Inferior parietal cortex (tissue), 1 donor: ENCODE data around the gene KREMEN1.
A peak's percentile ranks its signal among the peaks of the same experiment; 100 is the strongest.
"Not testable (repeated sequence)": the region's sequence is repeated elsewhere in the genome, so short reads cannot be mapped to it uniquely, and the experiment has no call there.

Experiments used
- DNase-seq: peaks from one replicate; pipeline ENCODE4 v3.0.0-alpha.2; 2016; ENCODE audit errors: extremely low spot score

The KREMEN1 gene, protein sequence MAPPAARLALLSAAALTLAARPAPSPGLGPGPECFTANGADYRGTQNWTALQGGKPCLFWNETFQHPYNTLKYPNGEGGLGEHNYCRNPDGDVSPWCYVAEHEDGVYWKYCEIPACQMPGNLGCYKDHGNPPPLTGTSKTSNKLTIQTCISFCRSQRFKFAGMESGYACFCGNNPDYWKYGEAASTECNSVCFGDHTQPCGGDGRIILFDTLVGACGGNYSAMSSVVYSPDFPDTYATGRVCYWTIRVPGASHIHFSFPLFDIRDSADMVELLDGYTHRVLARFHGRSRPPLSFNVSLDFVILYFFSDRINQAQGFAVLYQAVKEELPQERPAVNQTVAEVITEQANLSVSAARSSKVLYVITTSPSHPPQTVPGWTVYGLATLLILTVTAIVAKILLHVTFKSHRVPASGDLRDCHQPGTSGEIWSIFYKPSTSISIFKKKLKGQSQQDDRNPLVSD

DNA sequence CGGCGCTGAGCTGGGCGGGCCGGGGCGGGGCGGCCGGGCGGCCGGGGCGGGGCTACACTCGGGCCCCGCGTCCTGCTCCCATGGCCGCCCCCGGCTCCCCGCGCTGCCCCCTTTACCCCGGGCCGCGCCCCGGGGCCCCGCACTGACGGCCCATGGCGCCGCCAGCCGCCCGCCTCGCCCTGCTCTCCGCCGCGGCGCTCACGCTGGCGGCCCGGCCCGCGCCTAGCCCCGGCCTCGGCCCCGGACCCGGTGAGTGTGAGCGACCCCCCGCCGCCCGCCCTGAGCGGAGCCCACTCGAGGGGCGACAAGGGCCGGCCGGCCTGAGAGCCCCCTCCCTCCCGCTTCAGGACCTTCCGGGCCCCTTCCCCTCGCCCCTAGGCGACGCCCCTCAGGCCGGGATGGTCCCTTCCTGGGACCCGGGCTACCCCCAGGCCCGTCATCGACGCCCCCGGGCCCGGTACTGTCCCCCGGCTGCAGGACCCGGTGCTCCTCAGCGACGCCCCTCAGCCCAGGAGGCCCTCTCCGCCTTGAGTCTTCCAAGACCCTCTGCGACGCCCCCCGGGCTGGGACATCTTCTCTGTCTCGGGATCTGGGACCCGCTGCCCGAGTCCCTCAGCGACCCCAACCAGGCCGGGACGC is at the start of gene KREMEN1:
Gene KREMEN1, plus strand, starts transcription at position 57 of the 639 bp plus-strand sequence. Its CDS starts 96 bp downstream, at position 153.
- no peak for DNase-seq

DNA sequence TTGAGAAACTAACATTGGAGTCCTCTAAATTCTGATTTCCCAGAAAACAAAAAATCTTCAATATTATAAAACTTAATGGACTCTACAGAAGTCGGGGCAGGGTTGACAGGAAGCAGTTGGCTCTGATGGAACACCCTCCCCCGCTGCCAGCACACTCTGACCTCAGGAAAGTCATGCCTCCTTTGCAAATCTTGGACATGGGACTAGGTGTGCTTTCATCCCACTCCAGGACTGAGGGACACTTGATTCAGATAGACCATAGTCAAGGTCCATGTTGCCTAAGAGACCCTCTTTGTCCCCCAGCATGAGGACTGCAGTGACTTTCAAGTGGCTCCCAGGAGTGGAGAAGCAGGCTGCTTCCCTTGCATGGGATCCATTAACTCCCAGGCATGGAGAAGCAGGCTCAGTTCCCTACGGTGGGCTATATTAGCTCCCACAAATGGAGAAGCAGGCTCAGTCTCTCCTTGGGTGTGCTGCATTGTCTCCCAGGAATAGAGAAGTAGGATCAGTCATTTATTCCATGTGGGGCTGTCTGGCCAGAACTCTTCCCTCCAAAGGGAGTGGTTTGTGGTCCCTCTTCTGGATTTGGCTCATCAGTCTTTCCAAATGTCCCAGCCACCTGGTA is 49.6 kb upstream of the KREMEN1 start:
- no peak for DNase-seq

DNA sequence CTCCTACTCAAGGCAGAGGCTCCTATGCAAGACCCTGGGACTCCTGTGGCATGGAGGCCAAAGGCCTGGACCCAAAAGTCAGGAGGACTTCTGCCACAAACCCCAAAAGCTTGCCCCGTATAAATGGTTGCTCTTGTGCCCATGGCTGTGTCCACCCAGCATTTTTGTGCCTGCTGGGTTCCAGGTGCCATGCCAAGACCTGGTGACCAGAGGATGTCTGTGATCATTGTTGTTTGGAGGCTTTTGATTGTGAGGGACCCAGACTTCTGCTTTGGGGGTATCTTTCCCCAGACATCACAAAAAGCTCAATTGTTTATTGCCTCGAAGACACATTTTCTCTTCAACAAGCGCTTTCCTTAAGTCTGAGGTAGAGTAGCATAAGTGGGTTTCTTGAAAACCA is 46.3 kb upstream of the KREMEN1 start:
- DNase-seq: no peak

DNA sequence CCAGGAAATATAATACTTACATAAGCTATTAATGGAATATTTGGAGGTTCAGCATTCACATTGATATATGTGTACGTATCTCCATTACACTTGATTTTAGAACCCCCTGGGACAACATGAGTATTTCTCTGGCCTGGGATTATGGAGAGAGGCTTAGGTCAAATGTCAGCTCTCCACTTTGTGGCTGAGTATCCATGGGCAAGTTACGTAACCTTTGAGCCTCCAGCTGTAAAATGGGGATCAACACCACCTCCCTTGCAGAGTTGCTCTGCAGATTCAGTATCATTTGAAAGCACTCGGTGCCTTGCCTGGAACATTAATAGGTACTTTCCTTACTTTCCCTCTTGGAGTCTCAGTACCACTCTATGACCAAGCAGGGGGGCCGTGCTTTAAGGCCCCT is 44.4 kb upstream of the KREMEN1 start:
- no peak for DNase-seq

DNA sequence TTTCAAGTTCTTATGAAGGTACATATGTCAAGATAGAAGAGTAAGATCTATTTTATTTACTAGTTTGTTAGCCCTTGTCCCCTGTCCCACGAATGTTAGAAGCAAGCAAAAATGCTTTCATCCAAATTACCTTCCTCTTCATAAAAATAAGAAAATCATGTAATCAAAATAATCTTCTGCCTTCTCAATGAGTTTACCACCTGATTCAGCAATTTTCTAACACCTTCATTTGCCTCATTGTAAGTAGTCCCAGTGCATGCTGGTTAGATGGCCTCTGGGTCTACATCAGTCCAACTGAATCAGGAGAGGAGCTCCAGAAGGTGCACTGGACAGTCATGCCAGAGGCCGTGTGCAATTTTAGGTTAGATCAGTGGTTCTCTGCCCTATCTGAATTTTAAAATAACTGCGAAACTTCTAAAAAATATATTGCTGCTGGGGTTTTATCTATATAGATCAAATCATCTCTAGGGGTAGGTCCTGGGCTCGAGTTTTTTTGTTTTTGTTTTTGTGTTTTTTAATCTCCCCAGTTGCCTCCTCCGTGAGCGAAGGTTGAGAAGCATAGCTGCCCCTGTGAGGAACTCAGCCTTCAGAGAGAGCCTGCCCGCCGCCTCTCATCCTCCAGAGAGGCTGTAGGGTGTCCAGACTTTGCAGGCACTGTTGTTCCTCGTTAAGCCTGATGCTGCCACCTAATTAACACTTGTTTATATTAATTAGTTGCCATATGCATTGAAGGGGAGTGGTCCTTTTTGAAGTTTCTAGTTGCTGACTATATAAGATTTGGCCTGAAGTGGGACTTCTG is 43.4 kb upstream of the KREMEN1 start:
- DNase-seq: no peak

DNA sequence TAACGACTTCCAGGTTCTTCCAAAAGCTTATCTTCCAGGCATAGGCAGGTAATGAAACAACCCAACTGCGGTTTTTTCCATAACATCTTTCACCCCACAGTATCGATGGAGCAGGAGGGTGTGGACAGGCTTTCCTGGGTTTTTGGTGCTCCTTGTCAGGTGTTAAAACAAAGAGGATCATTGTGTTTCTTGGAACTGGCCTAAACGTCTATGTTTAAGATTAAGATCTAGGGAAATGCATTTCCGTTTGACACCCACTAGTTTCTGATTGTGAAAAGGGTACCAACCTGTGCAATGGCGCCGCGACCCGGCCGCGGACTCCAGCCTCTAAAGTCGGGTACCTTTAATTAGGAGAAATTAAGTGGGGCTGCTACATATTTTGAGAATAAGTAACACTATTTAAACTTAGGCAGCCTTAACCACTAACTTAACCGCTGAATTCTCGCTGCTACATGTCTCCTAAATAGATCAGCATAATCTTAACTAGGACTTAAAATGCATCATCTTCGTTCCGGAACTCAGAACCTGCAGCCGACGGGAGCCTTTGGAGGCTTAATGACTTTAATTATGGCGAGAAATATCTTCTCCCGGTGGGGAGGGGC is 42.7 kb upstream of the KREMEN1 start:
- DNase-seq: no peak

DNA sequence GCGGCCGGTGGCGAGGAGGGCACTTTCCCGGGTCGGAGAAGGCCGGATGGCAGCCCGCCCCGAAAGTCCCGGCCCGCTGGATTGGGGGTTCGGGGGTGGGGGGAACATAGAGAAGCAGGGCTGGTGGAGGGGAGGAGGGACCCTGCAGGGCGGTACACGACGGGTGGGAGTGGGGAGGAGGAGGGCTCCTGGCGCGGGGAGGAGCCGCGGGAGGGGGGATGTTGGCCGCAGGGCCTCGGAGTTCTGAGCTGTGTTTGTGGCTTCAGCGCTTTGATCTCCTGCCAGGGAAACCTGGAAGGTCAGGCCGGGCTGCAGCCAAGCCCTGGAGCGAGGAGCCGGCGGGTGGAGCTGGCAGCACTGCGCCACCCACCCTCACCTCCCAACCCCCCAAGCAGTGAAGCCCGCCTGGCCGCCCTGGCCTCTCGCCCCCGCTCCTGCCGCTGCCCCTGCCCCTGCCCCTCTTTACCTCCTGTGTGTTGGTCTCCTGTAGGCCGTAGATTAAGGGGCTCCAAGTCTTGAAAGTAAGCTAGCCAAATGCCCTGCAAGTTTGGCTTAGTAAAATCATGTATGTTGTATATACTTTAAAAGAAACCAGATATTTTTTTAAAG is 42.1 kb upstream of the KREMEN1 start:
- DNase-seq: no peak

DNA sequence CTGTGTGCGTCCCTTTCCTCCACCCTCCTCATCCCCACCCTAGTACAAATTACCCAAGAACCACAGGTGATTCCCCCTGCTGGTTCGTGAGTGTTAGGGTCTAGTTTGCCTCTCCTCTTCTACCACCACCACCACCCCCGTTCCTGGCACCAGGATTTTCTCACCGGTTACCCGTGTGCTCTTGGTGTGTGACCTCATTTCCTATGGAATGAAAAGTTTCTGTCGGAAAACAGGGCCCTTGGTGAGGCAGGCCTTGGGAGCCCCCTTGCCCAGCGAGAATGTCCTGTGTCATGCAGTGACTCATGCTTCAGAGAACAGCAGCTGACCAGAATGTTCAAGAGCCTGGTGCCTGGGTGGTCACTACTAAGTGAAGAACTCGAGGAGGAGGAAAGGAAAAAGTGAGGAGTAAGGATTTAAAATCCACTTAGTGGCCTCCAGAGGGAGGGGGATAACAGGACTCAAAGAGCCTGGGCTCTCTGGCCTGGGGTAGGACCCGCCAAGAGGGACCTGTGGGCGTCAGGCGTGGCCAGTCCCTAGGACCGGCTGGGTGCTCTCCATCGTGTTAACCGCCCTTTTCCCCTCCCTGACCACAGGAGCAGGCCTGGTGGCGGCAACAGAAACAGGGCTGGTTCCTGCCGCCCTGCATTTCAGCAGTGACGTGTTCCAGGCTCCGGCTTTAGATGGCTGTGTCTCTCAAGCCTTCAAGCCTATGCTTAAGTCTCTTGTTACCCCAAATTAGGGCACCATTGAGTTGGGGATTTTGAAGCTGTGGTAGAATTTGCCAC is 41.4 kb upstream of the KREMEN1 start:
- no peak for DNase-seq

DNA sequence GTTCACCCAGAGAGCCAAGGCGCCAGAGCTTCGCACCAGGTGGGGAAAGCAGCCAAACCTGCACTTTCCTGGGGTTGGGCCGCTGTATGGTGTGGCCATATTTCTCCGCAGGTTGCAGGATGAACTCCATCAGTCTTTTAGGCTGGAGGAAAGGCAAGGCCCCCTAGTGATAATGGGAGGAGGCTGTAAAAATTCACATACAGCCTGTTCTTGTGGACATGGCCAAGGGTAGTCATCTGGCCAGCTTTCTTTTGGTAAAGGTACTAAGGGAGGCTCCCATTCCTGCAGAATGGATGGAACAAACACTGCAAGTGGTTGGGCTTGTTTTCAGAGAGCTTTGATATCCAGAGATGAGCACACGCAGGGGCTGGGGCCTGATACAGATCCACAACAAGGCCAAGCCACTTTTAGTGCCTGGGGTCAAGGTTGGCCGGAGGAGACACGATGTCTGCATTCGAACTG is 40.8 kb upstream of the KREMEN1 start:
- no peak for DNase-seq

DNA sequence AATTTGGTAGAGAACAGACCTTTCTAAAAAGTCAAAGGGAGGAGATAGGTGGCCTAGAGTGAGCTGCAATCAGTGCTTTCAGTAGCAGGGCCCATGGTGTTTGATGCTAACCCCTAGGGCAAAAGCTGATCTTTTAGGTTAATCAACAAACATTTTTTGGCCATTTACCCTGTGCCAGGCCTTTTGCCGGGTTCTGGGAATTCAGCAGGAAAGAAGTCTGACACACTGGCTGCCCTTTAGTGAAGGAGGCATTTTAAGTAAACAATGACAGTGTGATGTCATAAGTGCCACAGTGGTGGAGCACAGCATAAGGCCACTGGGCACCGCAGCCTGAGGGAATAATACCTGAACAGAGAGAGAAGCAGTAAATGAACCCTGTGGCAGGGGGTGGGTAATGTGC is 40.3 kb upstream of the KREMEN1 start:
- no peak for DNase-seq

DNA sequence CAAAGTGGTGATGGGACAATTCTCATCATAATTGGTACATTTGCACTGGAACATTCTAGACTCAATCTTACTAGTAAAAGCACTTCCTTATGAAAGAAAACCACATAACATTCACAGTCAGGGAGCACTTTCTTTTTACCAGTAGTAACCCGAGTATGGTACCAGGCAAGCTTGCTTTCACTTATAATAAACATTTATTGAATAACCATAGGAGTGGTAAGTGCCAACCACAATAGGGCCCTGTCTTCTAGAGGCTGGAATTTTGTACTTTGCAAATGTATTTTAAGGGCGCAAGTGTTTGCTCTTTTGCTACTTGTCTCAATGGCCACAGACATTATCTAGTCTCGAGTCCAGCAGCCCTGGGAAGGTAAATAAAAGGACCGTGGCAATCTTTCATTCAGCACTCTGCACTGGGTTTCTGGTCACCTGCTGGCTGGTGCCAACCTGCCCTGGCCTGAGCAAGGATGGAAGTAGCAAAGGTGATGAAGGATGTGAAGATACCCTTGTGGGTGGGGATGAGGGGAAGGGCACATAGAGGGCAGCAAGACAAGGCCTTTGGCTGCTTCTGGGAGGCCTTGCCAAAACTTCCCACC is 35.4 kb upstream of the KREMEN1 start:
- no peak for DNase-seq

DNA sequence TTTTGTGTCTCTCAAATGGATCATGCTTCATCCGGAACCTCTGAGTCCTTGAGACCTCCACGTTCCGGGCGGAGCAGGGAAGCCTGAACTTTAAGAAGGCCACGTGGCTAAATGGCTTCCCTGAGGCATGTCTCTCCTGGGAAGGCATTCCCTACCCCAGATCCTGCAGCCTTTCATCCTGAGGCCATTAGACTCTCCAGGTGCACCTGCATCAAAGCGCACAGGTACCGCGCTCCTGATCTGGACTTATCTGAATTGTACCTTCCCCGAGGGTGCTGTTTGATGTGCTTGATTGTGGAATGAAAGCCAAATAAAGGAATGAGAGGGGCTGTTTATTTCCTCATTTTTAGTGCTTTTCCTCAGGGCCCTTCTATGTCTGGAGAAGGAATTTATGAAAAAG is 33.7 kb upstream of the KREMEN1 start:
- no peak for DNase-seq

DNA sequence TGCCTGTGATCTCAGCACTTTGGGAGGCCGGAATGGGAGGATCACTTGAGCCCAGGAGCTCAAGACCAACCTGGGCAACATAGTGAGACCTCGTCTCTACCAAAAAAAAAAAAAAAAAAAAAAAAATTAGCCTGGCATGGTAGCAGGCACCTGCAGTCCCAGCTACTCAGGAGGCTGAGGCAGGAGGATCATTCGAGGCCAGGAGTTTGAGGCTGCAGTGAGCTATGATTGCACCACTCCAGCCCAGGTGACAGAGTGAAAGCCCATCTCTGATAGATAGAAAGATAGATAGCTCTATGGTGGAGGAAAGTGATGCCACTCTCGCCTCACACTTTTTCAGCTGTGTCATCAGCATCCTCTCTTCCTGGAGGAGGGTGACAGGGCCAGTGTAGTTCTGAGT is 33.2 kb upstream of the KREMEN1 start:
- DNase-seq: not testable (repeated sequence)

DNA sequence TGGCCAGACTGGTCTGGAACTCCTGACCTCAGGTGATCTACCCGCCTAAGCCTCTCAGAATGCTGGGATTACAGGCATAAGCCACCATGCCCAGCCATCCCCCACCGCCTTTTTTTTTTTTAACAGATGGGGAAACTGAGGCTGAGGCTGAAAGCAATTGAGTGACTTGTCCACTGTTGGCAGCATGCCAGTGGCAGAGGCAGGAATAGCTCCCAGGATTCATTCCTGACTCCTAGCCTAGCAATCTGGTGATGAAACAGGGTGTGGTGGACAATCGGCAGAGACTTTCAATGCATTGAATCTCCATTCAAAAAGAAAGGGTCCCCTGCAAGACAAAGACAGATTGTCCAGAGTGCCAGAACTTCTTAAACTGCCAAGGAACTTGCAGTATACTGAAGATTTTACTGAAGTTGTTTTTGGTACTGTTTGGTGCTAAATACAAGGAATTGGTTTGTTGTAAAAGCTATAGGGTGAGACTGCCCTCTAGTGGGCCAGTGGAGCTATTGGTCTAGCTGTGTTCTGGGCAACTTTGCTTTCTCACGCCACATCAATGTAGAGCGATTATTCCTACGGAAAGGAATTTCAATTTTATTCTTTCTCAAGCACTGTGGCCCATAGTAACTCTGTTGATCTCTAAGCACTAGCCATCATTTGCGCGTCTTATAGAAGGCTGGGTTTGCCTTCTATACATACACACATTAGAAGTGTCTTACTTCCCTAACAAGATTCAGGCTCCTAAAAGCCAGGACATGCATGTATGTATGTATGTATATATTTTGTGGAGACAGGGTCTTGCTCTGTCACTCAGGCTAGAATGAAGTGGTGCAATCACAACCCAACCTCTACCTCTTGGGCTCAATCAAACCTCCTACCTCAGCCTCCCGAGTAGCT is 32.2 kb upstream of the KREMEN1 start:
- peak; percentile 86 for DNase-seq

DNA sequence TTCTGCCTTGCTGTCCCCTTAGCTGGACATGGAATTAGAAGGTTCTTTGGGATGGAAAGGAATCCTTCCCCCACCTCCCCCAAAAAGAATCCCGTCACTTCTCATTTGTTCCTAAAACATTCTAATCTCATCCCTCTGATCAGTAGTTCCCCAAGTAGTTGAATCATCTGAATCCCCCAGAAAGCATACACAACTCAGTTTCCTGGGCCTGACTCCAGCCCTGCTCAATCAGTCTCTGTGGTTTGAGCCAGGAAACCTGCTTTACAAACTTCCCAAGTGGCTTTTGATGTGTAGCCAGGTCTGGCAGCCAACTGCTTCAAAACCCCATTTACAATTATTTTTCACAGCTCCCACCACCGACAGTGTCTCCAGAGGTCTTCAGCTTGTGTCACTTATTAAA is 31.4 kb upstream of the KREMEN1 start:
- peak; percentile 36 for DNase-seq

DNA sequence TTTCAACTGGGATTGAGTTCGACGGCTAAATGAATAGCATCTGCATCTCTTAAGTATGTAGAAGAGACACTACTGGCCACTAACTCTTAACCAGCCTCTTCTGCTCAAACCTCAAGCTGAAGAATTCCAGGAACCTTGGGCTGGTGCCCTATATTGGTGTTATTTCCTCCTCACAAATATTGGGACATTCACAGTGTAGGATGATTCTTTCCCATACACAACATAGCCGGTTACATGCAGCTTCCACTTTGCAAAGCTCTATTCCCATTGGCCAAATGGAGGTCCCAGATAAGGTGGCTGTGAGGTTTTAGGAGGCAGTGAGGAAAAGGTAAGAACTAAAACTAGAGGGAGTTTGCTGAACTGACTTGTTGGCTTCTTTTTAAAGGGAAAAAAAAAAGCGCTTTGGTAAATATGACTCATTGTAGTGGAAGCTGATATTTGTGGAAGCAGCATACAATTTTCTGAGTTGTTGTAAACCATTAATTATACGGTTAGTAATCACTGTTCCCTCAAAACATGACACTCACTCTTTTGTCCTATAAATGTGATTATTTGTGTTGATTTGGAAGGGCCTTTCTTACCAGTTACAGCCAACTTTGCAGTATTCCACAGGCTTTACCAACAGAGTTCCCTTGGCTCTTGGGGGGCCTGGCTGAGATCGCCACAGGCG is 28.8 kb upstream of the KREMEN1 start:
- DNase-seq: no peak

DNA sequence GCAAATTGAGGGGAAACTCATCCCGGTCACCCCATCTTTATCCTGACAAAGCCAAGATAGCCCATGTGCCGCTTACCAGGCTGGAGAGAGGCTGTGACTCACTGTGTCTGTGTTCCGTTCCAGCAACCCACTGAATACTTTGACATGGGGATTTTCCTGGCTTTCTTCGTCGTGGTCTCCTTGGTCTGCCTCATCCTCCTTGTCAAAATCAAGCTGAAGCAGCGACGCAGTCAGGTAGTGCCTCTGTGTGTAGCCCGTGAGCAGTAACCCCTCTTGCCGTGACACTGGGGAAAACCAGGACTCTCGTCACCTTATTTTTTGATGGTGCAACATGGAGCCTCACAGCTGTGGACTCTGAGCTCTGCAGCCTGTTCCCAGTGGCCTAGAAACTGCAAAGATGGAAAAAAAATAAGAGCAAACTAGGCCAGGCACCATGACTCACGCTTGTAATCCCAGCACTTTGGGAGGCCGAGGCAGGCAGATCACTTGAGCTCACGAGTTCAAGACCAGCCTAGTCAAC is 28.1 kb upstream of the KREMEN1 start:
- DNase-seq: no peak
